Activated B cell treated with CpG ODN at 0.5 μM for 24 hours (primary cell): ENCODE data around the gene MSI1. TPM values are rescaled to one million over a fixed set of nuclear protein-coding genes. Genes with fewer than 3 reads are reported as not detected.

Source experiments
- ATAC-seq: fragments of 200-7000 bp; cut with Tn5 transposase; one replicate; pipeline ENCODE4 v1.10.0; 2021; ENCODE audit warnings: low read depth, mild to moderate bottlenecking, moderate library complexity
- CTCF ChIA-PET: fragments of 350-600 bp; sonication (Branson Sonifier 250); formaldehyde crosslinking; loops from one replicate; lab custom pipeline; 2021; ENCODE audit warnings: antibody characterized with exemption; lab: Charles Lee
- POLR2A ChIA-PET: fragments of 350-600 bp; sonication (Branson Sonifier 250); formaldehyde crosslinking; loops from one replicate; lab custom pipeline; 2021; ENCODE audit warnings: antibody characterized with exemption; lab: Charles Lee
- DNase-seq: peaks from one replicate; pipeline ENCODE4 v3.0.0; 2022
- H3K27ac Mint-ChIP-seq: one replicate; pipeline ENCODE4 v1.8.0; 2020; ENCODE audit warnings: mixed read lengths
- H3K27me3 Mint-ChIP-seq: one replicate; pipeline ENCODE4 v1.8.0; 2021; ENCODE audit warnings: mixed read lengths
- H3K36me3 Mint-ChIP-seq: one replicate; pipeline ENCODE4 v1.8.0; 2021; ENCODE audit warnings: low read depth, mixed read lengths
- H3K4me1 Mint-ChIP-seq: one replicate; pipeline ENCODE4 v1.8.0; 2021; ENCODE audit warnings: mixed read lengths
- H3K4me3 Mint-ChIP-seq: one replicate; pipeline ENCODE4 v1.8.0; 2020; ENCODE audit warnings: mild to moderate bottlenecking, mixed read lengths
- H3K9me3 Mint-ChIP-seq: one replicate; pipeline ENCODE4 v1.8.0; 2020; ENCODE audit warnings: mixed read lengths
- CTCF ChIP-seq: fragments of 200-600 bp; IDR thresholded peaks from one replicate; pipeline ENCODE4 v1.8.0; 2022; ENCODE audit warnings: antibody characterized with exemption, mild to moderate bottlenecking
- intact Hi-C: fragments of 100-400 bp; cut with micrococcal nuclease; formaldehyde crosslinking; loops from one replicate; pipeline ENCODE4 v1.15.1; 2024
- total RNA-seq: library from RNA; stranded (reverse); gene quantifications from 2 replicates; pipeline ENCODE4 v1.2.3, GENCODE V29; 2022

The MSI1 gene
- total RNA-seq, 1 donor from 2014 or later = not detected

- POLR2A ChIA-PET = interaction anchor here (1.2 to 5.0 kb wide), 2 partner anchors 12 to 23 kb away, joined by 6 to 74 read pairs; partner anchors contain the start of genes RNU4-1, RNU4-2 and SIRT4
- CTCF ChIA-PET = interaction anchor here (1.4 kb wide), 1 partner anchor 12 kb away, joined by 3 read pairs; the partner anchor contains the start of gene SIRT4
- TF ChIP-seq CTCF = no peak
- H3K27ac Mint-ChIP-seq = no peak overlapping the region
- DNase-seq (no peak), ATAC-seq (no peak)
- intact Hi-C loops = no loop called here
- H3K4me1 Mint-ChIP-seq = peaks cover 13% of the 10 kb centered on the region
- H3K4me3 Mint-ChIP-seq = no peak overlapping the region
- H3K9me3 Mint-ChIP-seq = peaks cover 3% of the 10 kb centered on the region
- no peaks in the 10 kb centered on the region for H3K27me3 Mint-ChIP-seq
- no peaks in the 10 kb centered on the region for H3K36me3 Mint-ChIP-seq
These were observed 54.7 kb downstream of the MSI1 start for GRCh38 chr12:120314220-120314619.

GRCh38 chr12:120301962-120302815 is 66.8 kb downstream of the MSI1 start, which contains the start of gene SIRT4:
TSS of gene SIRT4 (plus strand) at chr12:120302321. CDS start at chr12:120303562, 1,241 bp downstream.
- no peak for TF ChIP-seq CTCF
- Mint-ChIP-seq H3K27ac (peak within 1 kb of the TSS; percentile 86), H3K4me1 (peaks cover 8% of the 10 kb centered on the region), H3K9me3 (no peaks in the 10 kb centered on the region), H3K4me3 (peak within 1 kb of the TSS; percentile 95), H3K36me3 (peaks cover 4% of the 10 kb centered on the region), H3K27me3 (no peaks in the 10 kb centered on the region)
- intact Hi-C loops = loop anchor here (1.0 kb wide), 2 partner anchors 9 to 15 kb away; partner anchors contain the start of gene RNU4-1
- DNase-seq = peak; percentile 71
- CTCF ChIA-PET = interaction anchor here (1.0 to 1.6 kb wide), 7 partner anchors 9 to 74 kb away, joined by 3 to 26 read pairs (median 6); partner anchors contain the start of genes RNU4-1 and RNU4-2
- POLR2A ChIA-PET = interaction anchor here (0.6 to 5.1 kb wide), 15 partner anchors 10 to 992 kb away, joined by 3 to 273 read pairs (median 5); partner anchors contain the start of genes COQ5, COX6A1, POP5 and RNU4-1
- ATAC-seq = peak; percentile 99

GRCh38 chr12:120292661-120293531 is 76.1 kb downstream of the MSI1 start, which contains the start of gene RNU4-1:
TSS of gene RNU4-1 (minus strand) at chr12:120293237.
- no peak for TF ChIP-seq CTCF
- Mint-ChIP-seq H3K4me3 (peak within 1 kb of the TSS; percentile 15), H3K9me3 (no peaks in the 10 kb centered on the region), H3K27ac (no peak within 1 kb of the TSS), H3K27me3 (no peaks in the 10 kb centered on the region), H3K36me3 (no peaks in the 10 kb centered on the region), H3K4me1 (peaks cover 13% of the 10 kb centered on the region)
- intact Hi-C loops = loop anchor here (1.0 to 5.0 kb wide), 7 partner anchors 9 to 1509 kb away; partner anchors contain the start of genes BICDL1, COX6A1, RAB35 and SETD1B
- ATAC-seq = peak; percentile 60
- ChIA-PET CTCF (interaction anchor here (0.6 to 3.7 kb wide), 5 partner anchors 9 to 142 kb away, joined by 4 to 26 read pairs (median 7); partner anchors contain the start of genes PXN and SIRT4), POLR2A (interaction anchor here (0.5 to 5.6 kb wide), 44 partner anchors 7 to 1933 kb away, joined by 3 to 273 read pairs (median 7); partner anchors contain the start of genes BICDL1, COQ5, COX6A1 and DIABLO)
- peak; percentile 57 for DNase-seq

GRCh38 chr12:120292411-120292660 is 76.6 kb downstream of the MSI1 start:
- POLR2A ChIA-PET = interaction anchor here (0.6 to 5.6 kb wide), 36 partner anchors 8 to 1934 kb away, joined by 3 to 273 read pairs (median 14); partner anchors contain the start of genes BICDL1, COQ5, COX6A1 and DIABLO
- ATAC-seq (peak; percentile 2), DNase-seq (no peak)
- H3K27ac Mint-ChIP-seq = no peak overlapping the region
- H3K9me3 Mint-ChIP-seq = no peaks in the 10 kb centered on the region
- no peaks in the 10 kb centered on the region for H3K27me3 Mint-ChIP-seq
- H3K4me1 Mint-ChIP-seq = peaks cover 13% of the 10 kb centered on the region
- TF ChIP-seq CTCF = no peak
- H3K4me3 Mint-ChIP-seq = no peak overlapping the region
- no peaks in the 10 kb centered on the region for H3K36me3 Mint-ChIP-seq
- intact Hi-C loops = loop anchor here (5.0 kb wide), 5 partner anchors 145 to 1510 kb away; partner anchors contain the start of genes BICDL1, COX6A1, RAB35 and SETD1B
- CTCF ChIA-PET = interaction anchor here (1.8 to 3.7 kb wide), 2 partner anchors 25 to 65 kb away, joined by 7 to 26 read pairs; no protein-coding TSS in a partner anchor

Other genes starting within 250 kb of the MSI1 start
- gene GCN1, start 174.4 kb downstream of the MSI1 start, total RNA-seq = 116 and 155 TPM in 2 replicates
- 3,622 and 3,871 TPM in 2 replicates for gene RPLP0, start 168.1 kb downstream of the MSI1 start, total RNA-seq
- 1.7 and 2.9 TPM in 2 replicates for gene PXN, start 103.4 kb downstream of the MSI1 start, total RNA-seq
- 12,977 and 14,722 TPM in 2 replicates for gene RNU4-2, start 77.3 kb downstream of the MSI1 start, total RNA-seq
- 3,997 and 4,399 TPM in 2 replicates for gene RNU4-1, start 75.9 kb downstream of the MSI1 start, total RNA-seq
- gene SIRT4, start 66.8 kb downstream of the MSI1 start, total RNA-seq = 1.6 and 1.7 TPM in 2 replicates
- not detected in 2 replicates for gene PLA2G1B, start 41.4 kb downstream of the MSI1 start, total RNA-seq
- gene COX6A1, start 68.9 kb upstream of the MSI1 start, total RNA-seq = 255 and 292 TPM in 2 replicates
- 18.2 and 18.6 TPM in 2 replicates for gene TRIAP1, start 77.2 kb upstream of the MSI1 start, total RNA-seq
- 33.4 and 35.2 TPM in 2 replicates for gene GATC, start 77.3 kb upstream of the MSI1 start, total RNA-seq
- 191 and 192 TPM in 2 replicates for gene SRSF9, start 100.6 kb upstream of the MSI1 start, total RNA-seq
- gene DYNLL1, start 126.9 kb upstream of the MSI1 start, total RNA-seq = 159 and 180 TPM in 2 replicates
- 25.3 and 29.5 TPM in 2 replicates for gene COQ5, start 160.0 kb upstream of the MSI1 start, total RNA-seq
- gene RNF10, start 165.2 kb upstream of the MSI1 start, total RNA-seq = 180 and 200 TPM in 2 replicates
- gene POP5, start 212.2 kb upstream of the MSI1 start, total RNA-seq = 77.5 and 78.4 TPM in 2 replicates